Pancreas (tissue), 10 donors: Measurements from ENCODE around the gene MMP24OS. TPM values are rescaled to one million over a fixed set of nuclear protein-coding genes. Genes with fewer than 3 reads are reported as not detected.
A peak's percentile ranks its signal among the peaks of the same experiment; 100 is the strongest.

Experiments used
- ATAC-seq, 4 donors: fragments of 200-7000 bp; cut with Tn5 transposase; one replicate each; pipeline versions ENCODE4 v1.8.0 to v1.9.1; 2020; ENCODE audit warnings: mild to moderate bottlenecking in 4 of 4, moderate library complexity in 4 of 4
- DNase-seq, 6 donors: peaks; one replicate each; pipeline ENCODE4 v3.0.0-alpha.2; 2020
- FAIRE-seq: peaks from 2 replicates; lab custom pipeline; 2012; peaks lifted over from hg19 to GRCh38; lab: Jason Lieb, UNC
- H3K27ac ChIP-seq, 4 donors: fragments of 200-600 bp; sonication (generic); 1 replicate in 3 of 4; 2 replicates in 1 of 4; pipeline versions ENCODE4 v1.5.0 to v1.8.0; 2020
- H3K27me3 ChIP-seq, 4 donors: fragments of 200-600 bp; one replicate each; pipeline ENCODE4 v1.8.0; 2021
- H3K36me3 ChIP-seq, 3 donors: fragments of 200-600 bp; sonication (generic) in 1 of 3; one replicate each; pipeline versions ENCODE4 v1.5.0 to v1.8.0; 2020 to 2021
- H3K4me1 ChIP-seq, 3 donors: fragments of 200-600 bp; one replicate each; pipeline ENCODE4 v1.8.0; 2021
- H3K4me3 ChIP-seq, 4 donors: fragments of 200-600 bp; sonication (generic) in 2 of 4; one replicate each; pipeline versions ENCODE4 v1.5.0 to v1.8.0; 2020 to 2021
- H3K9me3 ChIP-seq, 4 donors: fragments of 200-600 bp; one replicate each; pipeline ENCODE4 v1.8.0; 2021
- CTCF ChIP-seq, 4 donors: fragments of 200-600 bp; sonication (generic) in 3 of 4; IDR thresholded peaks; one replicate each; pipeline versions ENCODE4 v1.5.0 to v1.8.0; 2021; ENCODE audit warnings: antibody characterized with exemption in 4 of 4
- WGBS, 2 donors: extraction: QIAGEN DNeasy Blood & Tissue Kit; methylation state at CpG; one replicate each; pipeline ENCODE4 v1.1.7; 2013; 5-methylcytosine and 5-hydroxymethylcytosine counted together
- intact Hi-C, 3 donors: fragments of 100-400 bp; cut with DNase I; formaldehyde crosslinking; loops; one replicate each; pipeline versions ENCODE4 v1.11.1 to v1.14.2; 2022
- polyA plus RNA-seq, 2 donors: library from polyadenylated mRNA; stranded (reverse); fragments of 200-250 nt; gene quantifications; one replicate each; pipeline ENCODE4 v1.2.3, GENCODE V29; 2013
- total RNA-seq, 6 donors: library from RNA; stranded (reverse); fragmentation: NEBNext Ultra II Directional in 4 of 6; extraction: Animal tissue kit (Norgen Biotek cat#: 25700) in 4 of 6; gene quantifications; one replicate each; pipeline versions ENCODE4 v1.2.1 to v1.2.4, GENCODE V29; 2021 to 2023
- donor health status: healthy with polysubstance abuse.
- donor health status: DM: no; HTN: no; CAD: no; lungs with moderate emphysema.
- donor health status: DM: no; HTN: no; CAD: no.
- donor health status: control.
- donor health status: control.
- donor health status: Bipolar disorder and iron deficiency.
- donor health status: DM: yes; HTN: yes; CAD: no.
- donor health status: DM: no; HTN: no; CAD: no.
- donor health status: DM: no; HTN: no; CAD: no.
- donor health status: DM: yes; HTN: yes; CAD: no.

Gene MMP24OS
- total and polyA plus RNA-seq, 8 donors, result 28.9 to 74.9 (median 45.8) TPM

- WGBS, 2 donors, result 58 to 62% methylated on average over 23 of the region's 23 CpGs
- no peak for TF ChIP-seq CTCF (IDR thresholded peaks at IDR 0.05)
- Histone ChIP-seq H3K9me3 (no peaks in the 10 kb centered on the region), H3K27ac (no peak overlapping the region), H3K27me3 (no peaks in the 10 kb centered on the region), H3K4me3 (no peak overlapping the region), H3K4me1 (no peaks in the 10 kb centered on the region), H3K36me3 (no peaks in the 10 kb centered on the region)
- DNase-seq (no peak), ATAC-seq (no peak), FAIRE-seq (no peak)
- intact Hi-C loops, result no loop called here
Measured at GRCh38 chr20:35292504-35293285, 14.8 kb upstream of the MMP24OS start.

DNA sequence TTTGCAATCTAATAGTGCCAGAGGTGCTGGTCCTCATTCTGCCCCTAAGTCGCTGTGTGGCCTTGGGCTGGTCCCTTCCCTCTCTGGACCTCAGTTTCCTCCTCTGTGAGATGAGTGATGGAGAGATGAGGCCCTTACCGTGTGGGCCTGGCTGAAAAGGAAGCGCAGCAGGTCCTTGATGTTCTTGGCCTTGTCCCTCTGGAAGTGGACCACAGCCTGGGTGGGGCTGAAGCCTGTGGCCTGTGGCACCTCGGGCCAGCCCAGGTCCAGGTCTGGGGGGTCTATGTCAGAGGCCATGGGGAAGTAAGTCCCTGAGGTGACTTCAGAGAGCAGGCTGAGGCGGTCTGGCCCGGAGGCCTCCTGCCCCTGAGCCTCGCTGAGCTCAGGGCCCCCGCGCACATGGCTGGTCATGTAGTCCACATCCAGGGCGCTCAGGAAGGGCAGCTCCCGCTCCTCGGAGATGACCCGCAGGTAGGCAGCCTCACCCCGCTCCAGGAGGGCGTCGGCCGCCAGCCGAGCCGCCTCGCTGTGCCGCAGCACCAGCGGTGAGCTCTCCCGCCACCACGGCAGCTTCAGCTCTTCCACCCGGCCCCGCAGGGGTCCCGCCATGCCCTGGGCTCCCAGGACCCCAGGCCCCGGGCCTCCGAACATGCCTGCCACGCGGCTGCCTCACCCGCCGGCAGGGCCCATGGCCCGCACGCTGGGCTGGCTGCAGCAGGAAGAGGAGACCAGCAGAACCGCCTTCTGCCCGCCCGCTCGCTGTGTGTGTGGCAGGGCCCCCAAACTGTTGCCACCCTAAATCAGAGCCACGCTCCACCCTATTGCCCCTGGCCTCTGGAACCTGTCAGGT lies 14.0 kb upstream of the MMP24OS start, which contains the start of gene FAM83C:
FAM83C (minus strand) TSS at position 772 of the 850 bp plus-strand sequence; CDS start at position 651, 121 bp downstream.
- no peak for FAIRE-seq
- intact Hi-C loops, result no loop called here

GRCh38 chr20:35290887-35291417 lies 13.0 kb upstream of the MMP24OS start:
- H3K27me3 ChIP-seq, result no peaks in the 10 kb centered on the region
- DNase-seq, result peak in 1 of 6 donors; percentile 27
- TF ChIP-seq CTCF (IDR thresholded peaks at IDR 0.05), result no peak

More for the DNA sequence above, 14.0 kb upstream of the MMP24OS start, which contains the start of gene FAM83C:
- Histone ChIP-seq H3K27ac (no peak within 1 kb of the TSS), H3K9me3 (no peaks in the 10 kb centered on the region), H3K4me3 (no peak within 1 kb of the TSS), H3K4me1 (no peaks in the 10 kb centered on the region), H3K36me3 (no peaks in the 10 kb centered on the region), H3K27me3 (no peaks in the 10 kb centered on the region)
- peak in 1 of 6 donors; percentile 52 for DNase-seq
- no peak for TF ChIP-seq CTCF (IDR thresholded peaks at IDR 0.05)
- 76 to 86% methylated on average over 28 to 40 of the region's 40 CpGs for WGBS, 2 donors
- no peak for ATAC-seq

GRCh38 chr20:35290186-35290886 lies 12.4 kb upstream of the MMP24OS start:
- 53 to 58% methylated on average over 7 of the region's 7 CpGs for WGBS, 2 donors
- intact Hi-C loops, result no loop called here
- peak in 1 of 6 donors; percentile 9 for DNase-seq

More at GRCh38 chr20:35290887-35291417, 13.0 kb upstream of the MMP24OS start:
- WGBS, 2 donors, result 72 to 79% methylated on average over 5 to 7 of the region's 7 CpGs
- no peak overlapping the region for H3K27ac ChIP-seq
- H3K4me3 ChIP-seq, result no peak overlapping the region
- H3K36me3 ChIP-seq, result no peaks in the 10 kb centered on the region
- no peak for ATAC-seq
- H3K4me1 ChIP-seq, result no peaks in the 10 kb centered on the region
- intact Hi-C loops, result no loop called here
- no peak for FAIRE-seq
- H3K9me3 ChIP-seq, result no peaks in the 10 kb centered on the region

More at GRCh38 chr20:35290186-35290886, 12.4 kb upstream of the MMP24OS start:
- FAIRE-seq, result no peak
- Histone ChIP-seq H3K4me3 (no peak overlapping the region), H3K27me3 (no peaks in the 10 kb centered on the region), H3K9me3 (no peaks in the 10 kb centered on the region), H3K27ac (no peak overlapping the region), H3K36me3 (no peaks in the 10 kb centered on the region), H3K4me1 (no peaks in the 10 kb centered on the region)
- no peak for TF ChIP-seq CTCF (IDR thresholded peaks at IDR 0.05)
- ATAC-seq, result no peak
